K562 (cell line): ENCODE data around the gene METRNL. TPM values are rescaled to one million over a fixed set of nuclear protein-coding genes. Genes with fewer than 3 reads are reported as not detected.

ENCODE experiments used
- ATAC-seq: fragments of 200-7000 bp; cut with Tn5 transposase; 3 replicates; pipeline ENCODE4 v1.9.1; 2020; ENCODE audit warnings: moderate library complexity
- BruUV-seq: library from RNA; stranded (reverse); fragments of 400-500 nt; replicated peaks from 2 replicates; lab custom pipeline; 2021; lab: Mats Ljungman, UMichigan
- CTCF ChIA-PET: fragments of 300-600 bp; formaldehyde crosslinking; extraction: SDS; loops from one replicate; lab custom pipeline; 2021; ENCODE audit warnings: low intra/inter-chr PET ratio; lab: Yijun Ruan, JAX
- POLR2A ChIA-PET: fragments of 300-600, 350-650 bp; sonication (Branson Sonifier 250); formaldehyde crosslinking; extraction: SDS; loops from one replicate; lab custom pipeline; 2021; ENCODE audit warnings: antibody characterized with exemption, inconsistent platforms; lab: Yijun Ruan, JAX
- DNase-seq, 4 experiments: peaks; one replicate each; pipeline versions ENCODE4 v3.0.0 to v3.0.0-alpha.2; 2011 to 2018; ENCODE audit warnings: low spot score in 3 of 4, mixed read lengths in 3 of 4; ENCODE audit errors: extremely low read depth in 1 of 4
- FAIRE-seq: peaks from 2 replicates; lab custom pipeline; 2011; peaks lifted over from hg19 to GRCh38; lab: Jason Lieb, UNC
- H2AFZ ChIP-seq: 2 replicates; pipeline ENCODE4 v1.6.0; 2011; ENCODE audit warnings: low read depth, low read length, control low read depth, inconsistent platforms
- H3K27ac ChIP-seq: fragments of 200-600 bp; 3 replicates; pipeline ENCODE4 v1.8.0; 2011; ENCODE audit warnings: low read depth, mild to moderate bottlenecking, control low read depth, inconsistent platforms, low read length, moderate library complexity, mixed read lengths; ENCODE audit errors: extremely low read depth
- H3K27me3 ChIP-seq, 2 experiments: fragments of 300-600 bp in 1 of 2; 2 replicates in 1 of 2; 3 replicates in 1 of 2; pipeline versions ENCODE4 v1.6.0 to v1.8.0; 2011; ENCODE audit warnings: inconsistent platforms in 2 of 2, low read length in 2 of 2, mild to moderate bottlenecking in 1 of 2, mixed read lengths in 1 of 2, moderate library complexity in 1 of 2; ENCODE audit not compliant: control insufficient read depth in 2 of 2, insufficient read depth in 2 of 2
- H3K36me3 ChIP-seq: fragments of 300-600 bp; 3 replicates; pipeline ENCODE4 v1.8.0; 2011; ENCODE audit warnings: mild to moderate bottlenecking, low read length, inconsistent platforms; ENCODE audit not compliant: control insufficient read depth, insufficient read depth
- H3K4me1 ChIP-seq, 2 experiments: fragments of 200-600 bp in 1 of 2; replicated peaks in 1 of 2; 2 replicates in 1 of 2; 3 replicates in 1 of 2; pipeline versions ENCODE4 v1.5.1 to v1.8.0; 2011; ENCODE audit warnings: inconsistent platforms in 2 of 2, low read length in 2 of 2, mild to moderate bottlenecking in 1 of 2, mixed read lengths in 1 of 2, moderate library complexity in 1 of 2; ENCODE audit not compliant: control insufficient read depth in 2 of 2, insufficient read depth in 2 of 2
- H3K4me2 ChIP-seq: 2 replicates; pipeline ENCODE4 v1.6.1; 2011; ENCODE audit warnings: low read length, control low read depth, inconsistent platforms, mixed read lengths; ENCODE audit not compliant: insufficient read depth
- H3K4me3 ChIP-seq: fragments of 200-600 bp; sonication (generic), shearing (Covaris generic); 2 replicates; pipeline ENCODE4 v1.5.1; 2016; ENCODE audit warnings: control low read depth, inconsistent platforms
- H3K79me2 ChIP-seq: fragments of 200-600 bp; 3 replicates; pipeline ENCODE4 v1.8.0; 2011; ENCODE audit warnings: low read length, inconsistent platforms; ENCODE audit not compliant: control insufficient read depth, insufficient read depth
- H3K9ac ChIP-seq, 2 experiments: 2 replicates each; pipeline versions ENCODE4 v1.6.0 to v1.6.1; 2011; ENCODE audit warnings: low read depth in 2 of 2, low read length in 2 of 2, control low read depth in 1 of 2, inconsistent platforms in 1 of 2, mild to moderate bottlenecking in 1 of 2, mixed read lengths in 1 of 2; ENCODE audit not compliant: insufficient read depth in 1 of 2
- H3K9me1 ChIP-seq: one replicate; pipeline ENCODE4 v1.6.0; 2011; ENCODE audit warnings: inconsistent platforms, mild to moderate bottlenecking, low read length, moderate library complexity; ENCODE audit not compliant: control insufficient read depth, insufficient read depth
- H3K9me3 ChIP-seq: replicated peaks from 2 replicates; pipeline ENCODE4 v1.5.1; 2011; ENCODE audit warnings: low read depth, low read length, inconsistent platforms; ENCODE audit not compliant: control insufficient read depth, insufficient read depth
- H4K20me1 ChIP-seq: replicated peaks from 2 replicates; pipeline ENCODE4 v1.6.1; 2011; ENCODE audit warnings: low read length, inconsistent platforms, mixed read lengths; ENCODE audit not compliant: control insufficient read depth, insufficient read depth
- ARID3A ChIP-seq: IDR thresholded peaks from 2 replicates; pipeline ENCODE4 v1.6.1; 2012; ENCODE audit warnings: low read depth, low read length, improper control_type of control experiment, borderline replicate concordance
- JUN ChIP-seq, 2 experiments: sonication (generic) in 1 of 2; formaldehyde crosslinking in 1 of 2; IDR thresholded peaks; 2 replicates each; pipeline versions ENCODE4 v1.6.1 to v1.8.0; 2012 to 2022; ENCODE audit warnings: borderline replicate concordance in 2 of 2, mild to moderate bottlenecking in 2 of 2, improper control_type of control experiment in 1 of 2, low read depth in 1 of 2, low read length in 1 of 2, missing genetic modification reagents in 1 of 2
- LARP7 ChIP-seq: fragments of 450-650 bp; IDR thresholded peaks from 2 replicates; pipeline ENCODE4 v1.6.1; 2016
- PRPF4 ChIP-seq: fragments of 200-400 bp; formaldehyde crosslinking; IDR thresholded peaks from one replicate; pipeline ENCODE4 v1.6.1; 2017; ENCODE audit warnings: low read length, low read depth, mild to moderate bottlenecking; ENCODE audit not compliant: insufficient read depth, poor library complexity, severe bottlenecking
- RAD51 ChIP-seq: fragments of 450-650 bp; IDR thresholded peaks from 2 replicates; pipeline ENCODE4 v1.7.1; 2016; ENCODE audit warnings: low read depth, mild to moderate bottlenecking, borderline replicate concordance
- RBFOX2 ChIP-seq: fragments of 200-400 bp; formaldehyde crosslinking; IDR thresholded peaks from 2 replicates; pipeline ENCODE4 v1.6.1; 2017; ENCODE audit warnings: low read depth, mild to moderate bottlenecking, low read length, moderate library complexity
- USF2 ChIP-seq: sonication (generic); formaldehyde crosslinking; IDR thresholded peaks from 2 replicates; pipeline ENCODE4 v1.5.0; 2020; ENCODE audit warnings: missing genetic modification reagents
- WGBS: fragments of 100-300 bp; shearing (Covaris generic); methylation state at CpG from one replicate; pipeline ENCODE4 v1.1.6; 2016; ENCODE audit warnings: low coverage, mixed read lengths; ENCODE audit not compliant: insufficient coverage; ENCODE audit errors: missing lambda C conversion rate; 5-methylcytosine and 5-hydroxymethylcytosine counted together
- in situ Hi-C: fragments of 300-500 bp; cut with MboI; formaldehyde crosslinking; loops from 4 replicates; pipeline ENCODE4 v1.15.0; 2018; ENCODE audit warnings: inconsistent platforms, mixed read lengths
- intact Hi-C: fragments of 100-400 bp; cut with micrococcal nuclease; formaldehyde crosslinking; loops from 2 replicates; pipeline ENCODE4 v1.14.2; 2022
- polyA plus RNA-seq, 8 experiments: library from polyadenylated mRNA; depleted of rRNA in 4 of 8; stranded (reverse) in 5 of 8; unstranded in 3 of 8; fragments of >200 nt; fragmentation: Nextera tagmentation in 2 of 8; fragmentation: Illumina TruSeq in 1 of 8; extraction: Ambion mirVana in 2 of 8; extraction: Trizol in 1 of 8; gene quantifications; 2 replicates each; pipeline versions ENCODE4 v1.2.1 to v1.2.3, GENCODE V29; 2011 to 2014; ENCODE audit warnings: inconsistent platforms in 1 of 8, missing spikeins in 1 of 8
- total RNA-seq, 7 experiments: library from RNA; depleted of rRNA in 6 of 7; stranded (reverse); fragments of >200 nt in 6 of 7; fragmentation: Illumina TruSeq in 2 of 7; extraction: Trizol in 2 of 7; gene quantifications; 2 replicates each; pipeline versions ENCODE4 v1.2.1 to v1.2.3, GENCODE V29; 2011 to 2021; ENCODE audit warnings: low replicate concordance in 1 of 7
- TF ChIP-seq, protein P1 (sequence below): sonication (generic); formaldehyde crosslinking; IDR thresholded peaks from 2 replicates; pipeline ENCODE4 v1.9.0; 2022; ENCODE audit warnings: mild to moderate bottlenecking, missing genetic modification reagents
- TF ChIP-seq, protein P2 (sequence below): sonication (generic); formaldehyde crosslinking; IDR thresholded peaks from 2 replicates; pipeline ENCODE4 v1.9.0; 2022; ENCODE audit warnings: mild to moderate bottlenecking, missing genetic modification reagents

METRNL gene
- total and polyA plus RNA-seq, 9 of the 15 experiments (the other 6 are each of a cell fraction or from before 2014, with no cell fraction given) = 0.17 to 31.8 (median 2.9) TPM

GRCh38 chr17:83085526-83086198 is 6.3 kb downstream of the METRNL start:
- peaks cover 18 to 88% of the 10 kb centered on the region in 2 experiments for H3K4me1 ChIP-seq

More at GRCh38 chr17:83085526-83086198, 6.3 kb downstream of the METRNL start:
- Histone ChIP-seq H3K27me3 (no peaks in the 10 kb centered on the region), H3K9me3 (no peaks in the 10 kb centered on the region), H3K4me3 (no peak overlapping the region), H3K36me3 (peaks cover 67% of the 10 kb centered on the region; the same call in 2 of the 3 replicates), H3K9me1 (peaks cover 3% of the 10 kb centered on the region), H3K4me2 (no peak overlapping the region), H3K27ac (no peak overlapping the region), H2AFZ (no peak overlapping the region), H4K20me1 (peaks cover 51% of the 10 kb centered on the region), H3K79me2 (peaks cover 62% of the 10 kb centered on the region), H3K9ac (peak overlapping the region in 1 of 2 experiments; percentile 73; a peak in 2 of 4 replicates)
- ChIA-PET CTCF (no interaction called here), POLR2A (interaction anchor here (1.0 kb wide), 2 partner anchors 8 to 12 kb away, joined by 3 to 5 read pairs; no protein-coding TSS in a partner anchor)
- FAIRE-seq (no peak), DNase-seq (no peak), ATAC-seq (no peak)
- in situ Hi-C loops = no loop called here
- WGBS = 69% methylated on average over 14 of the region's 25 CpGs
- TF ChIP-seq, protein P1, sequence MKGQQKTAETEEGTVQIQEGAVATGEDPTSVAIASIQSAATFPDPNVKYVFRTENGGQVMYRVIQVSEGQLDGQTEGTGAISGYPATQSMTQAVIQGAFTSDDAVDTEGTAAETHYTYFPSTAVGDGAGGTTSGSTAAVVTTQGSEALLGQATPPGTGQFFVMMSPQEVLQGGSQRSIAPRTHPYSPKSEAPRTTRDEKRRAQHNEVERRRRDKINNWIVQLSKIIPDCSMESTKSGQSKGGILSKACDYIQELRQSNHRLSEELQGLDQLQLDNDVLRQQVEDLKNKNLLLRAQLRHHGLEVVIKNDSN (CRISPR knock-in tag) = peak; percentile 89
- TF ChIP-seq LARP7 (no peak), JUN (IDR thresholded peaks at IDR 0.05; ENCODE audit: borderline replicate concordance, low read depth, low read length) (no peak), JUN (CRISPR knock-in tag; IDR thresholded peaks at IDR 0.05; ENCODE audit: borderline replicate concordance) (0 out of 2 replicates have a peak, but pooled peaks have one; percentile 45), ARID3A (no peak), RAD51 (peak; percentile 17; the same call in 1 of the 2 replicates), USF2 (CRISPR knock-in tag) (0 out of 2 replicates have a peak, but pooled peaks have one; percentile 13), RBFOX2 (0 out of 2 replicates have a peak, but pooled peaks have one; percentile 18), PRPF4 (no peak)
- TF ChIP-seq, protein P2, sequence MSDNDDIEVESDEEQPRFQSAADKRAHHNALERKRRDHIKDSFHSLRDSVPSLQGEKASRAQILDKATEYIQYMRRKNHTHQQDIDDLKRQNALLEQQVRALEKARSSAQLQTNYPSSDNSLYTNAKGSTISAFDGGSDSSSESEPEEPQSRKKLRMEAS (CRISPR knock-in tag) = peak; percentile 50; the same call in 1 of the 2 replicates
- BruUV-seq = no TSS peak
- intact Hi-C loops = no loop called here
